ENCODE measurements around the gene CTNNA3.

CTNNA3 gene

DNA sequence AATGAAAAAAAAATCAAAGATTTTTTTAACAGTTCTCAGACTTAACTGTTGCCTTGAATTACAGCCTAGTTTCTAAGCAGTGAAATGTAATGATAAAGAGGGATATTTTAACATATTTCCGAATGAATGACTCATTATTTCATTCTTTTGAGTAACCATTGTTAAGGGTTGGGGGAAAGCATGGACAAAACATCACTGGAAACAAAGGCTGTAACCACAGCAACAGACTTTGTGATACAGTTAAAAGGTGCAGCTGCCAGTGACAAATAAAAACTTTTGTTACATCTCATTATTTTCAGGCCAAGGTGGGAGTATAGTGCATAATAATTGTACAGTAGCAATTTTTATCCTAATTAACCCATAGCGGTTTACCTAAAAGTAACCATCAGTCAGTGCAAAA lies 597.5 kb downstream of the CTNNA3 start:
- no peak for DNase-seq

- no peak for DNase-seq
These were observed 600.5 kb downstream of the CTNNA3 start for GRCh38 chr10:67095531-67095930.

DNA sequence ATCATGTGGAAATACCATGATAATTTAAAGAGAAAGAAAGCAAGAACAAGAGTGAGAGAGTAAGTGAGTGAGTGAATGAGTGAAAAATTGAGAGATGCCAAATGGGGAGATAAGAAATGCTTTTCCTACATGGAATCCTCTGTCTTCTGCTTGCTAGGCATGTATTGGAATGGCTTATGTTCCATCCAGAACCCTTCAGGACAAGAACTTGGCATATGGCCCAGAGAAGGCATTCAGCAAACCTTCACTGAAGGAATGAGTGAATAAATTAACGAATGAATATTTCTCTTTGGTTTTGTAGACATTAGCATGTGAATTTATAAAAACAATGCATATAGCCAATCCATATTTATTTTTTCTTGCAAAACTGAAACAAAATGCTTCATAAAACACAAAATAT lies 608.0 kb downstream of the CTNNA3 start:
- DNase-seq: no peak

DNA sequence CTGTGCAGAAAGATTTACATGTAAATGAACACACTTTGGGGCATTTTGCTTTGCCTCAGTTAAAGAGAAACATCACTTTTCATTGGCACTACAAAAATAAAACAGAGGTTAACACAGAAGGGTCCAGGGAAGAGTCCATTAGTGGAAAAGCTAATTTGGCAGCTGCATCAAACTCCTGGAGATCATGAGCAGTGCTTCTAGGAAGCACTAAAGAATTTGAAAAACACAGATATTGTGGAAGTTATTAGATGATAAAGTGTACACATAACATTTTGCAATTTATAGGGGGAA lies 608.9 kb downstream of the CTNNA3 start:
- DNase-seq: no peak

GRCh38 chr10:67086327-67087134 lies 609.5 kb downstream of the CTNNA3 start:
- DNase-seq: no peak

GRCh38 chr10:67079126-67079525 lies 616.9 kb downstream of the CTNNA3 start:
- no peak for DNase-seq

GRCh38 chr10:67077376-67077775 lies 618.6 kb downstream of the CTNNA3 start:
- DNase-seq: no peak

- no peak for DNase-seq
These were observed 619.9 kb downstream of the CTNNA3 start for GRCh38 chr10:67076144-67076543.

GRCh38 chr10:67075491-67075971 lies 620.5 kb downstream of the CTNNA3 start:
- DNase-seq: no peak

- DNase-seq: no peak
These were observed 623.3 kb downstream of the CTNNA3 start for GRCh38 chr10:67072654-67073053.

- no peak for DNase-seq
These were observed 645.6 kb downstream of the CTNNA3 start for GRCh38 chr10:67050415-67050814.

GRCh38 chr10:67049988-67050387 lies 646.0 kb downstream of the CTNNA3 start:
- DNase-seq: no peak

GRCh38 chr10:67046507-67046906 lies 649.5 kb downstream of the CTNNA3 start:
- DNase-seq: no peak

DNA sequence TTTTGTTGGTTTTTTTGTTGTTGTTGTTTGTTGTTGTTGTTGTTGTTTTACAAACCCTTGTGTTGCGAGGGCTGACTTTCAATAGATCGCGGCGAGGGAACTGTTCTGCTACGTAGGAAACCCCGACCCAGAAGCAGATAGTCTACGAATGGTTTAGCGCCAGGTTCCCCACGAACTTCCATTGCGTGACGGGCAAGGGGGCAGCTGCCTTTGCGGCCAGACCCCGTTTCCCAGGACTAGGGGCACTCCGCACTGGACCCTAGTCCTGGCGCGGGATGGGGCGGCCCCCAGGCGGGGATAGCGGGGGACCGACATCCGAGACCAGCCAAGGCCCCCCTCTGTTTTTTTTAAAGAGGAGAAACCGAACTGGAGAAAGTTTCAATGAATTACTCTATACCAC lies 650.6 kb downstream of the CTNNA3 start:
- DNase-seq: no peak

- no peak for DNase-seq
These were observed 653.0 kb downstream of the CTNNA3 start for GRCh38 chr10:67043041-67043440.

GRCh38 chr10:67036808-67037207 lies 659.2 kb downstream of the CTNNA3 start:
- no peak for DNase-seq

- DNase-seq: no peak
These were observed 662.1 kb downstream of the CTNNA3 start for GRCh38 chr10:67033878-67034277.

- DNase-seq: no peak
These were observed 673.9 kb downstream of the CTNNA3 start for GRCh38 chr10:67022099-67022498.

DNA sequence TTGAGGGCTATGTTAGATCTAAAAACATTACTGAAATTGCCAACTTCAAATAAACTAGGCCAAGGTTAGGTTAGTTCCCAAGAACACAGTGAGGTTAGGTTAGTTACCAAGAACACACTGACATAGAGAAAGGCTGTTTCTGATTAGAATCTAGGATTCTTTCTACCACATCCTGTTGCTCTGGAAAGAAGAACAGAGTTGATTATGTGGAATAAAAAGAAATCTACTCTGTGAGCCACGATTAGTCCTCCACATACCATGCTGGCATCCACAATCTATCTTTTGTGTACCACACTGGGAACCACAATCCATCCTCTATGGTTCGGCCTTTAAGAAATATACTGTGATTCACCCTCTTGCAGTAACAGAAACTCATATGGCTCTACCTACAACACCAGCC lies 678.8 kb downstream of the CTNNA3 start:
- no peak for DNase-seq

DNA sequence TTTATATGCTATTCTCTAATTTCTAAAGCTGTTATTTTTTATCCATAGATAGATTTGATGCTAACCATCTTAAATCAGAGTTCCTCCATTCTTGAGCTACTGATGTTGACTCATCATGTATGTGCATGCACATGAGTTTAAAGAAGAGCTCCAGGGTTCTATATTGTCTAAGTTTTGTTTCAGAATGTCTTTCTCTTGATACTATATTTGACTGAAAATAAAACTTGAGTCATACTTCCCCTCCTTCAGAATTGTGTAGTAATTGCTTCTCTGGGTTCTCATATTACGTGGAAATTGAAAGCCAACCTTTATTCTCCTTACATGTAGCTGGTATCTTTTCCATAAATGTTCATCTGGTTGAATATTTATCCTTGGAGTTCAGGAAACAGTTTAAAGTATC lies 680.8 kb downstream of the CTNNA3 start:
- no peak for DNase-seq

GRCh38 chr10:67011981-67012380 lies 684.0 kb downstream of the CTNNA3 start:
- DNase-seq: no peak

GRCh38 chr10:67011480-67011879 lies 684.5 kb downstream of the CTNNA3 start:
- no peak for DNase-seq

DNA sequence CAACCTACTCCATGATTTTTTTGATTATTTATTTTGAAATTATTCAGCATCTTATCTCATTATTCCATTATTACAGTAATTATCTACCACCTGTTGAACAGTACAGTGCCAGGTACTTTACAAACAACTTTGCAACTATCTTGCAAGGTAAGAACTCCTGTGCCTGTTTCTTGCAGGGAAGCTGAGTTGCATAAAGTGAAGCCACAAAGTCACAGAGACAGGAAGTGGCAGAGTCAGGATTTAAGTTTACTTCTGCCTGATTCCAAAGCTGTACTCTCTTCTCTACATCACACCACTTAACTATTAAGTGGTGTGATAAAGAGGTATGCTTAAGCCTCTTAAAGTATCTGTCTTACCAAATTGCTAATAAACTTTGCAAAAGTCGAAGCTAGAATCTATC lies 690.0 kb downstream of the CTNNA3 start:
- no peak for DNase-seq

- no peak for DNase-seq
These were observed 691.3 kb downstream of the CTNNA3 start for GRCh38 chr10:67004690-67005089.

All from cortex of kidney (tissue), 1 donor.